HEK293T (cell line): ENCODE measurements around the gene FAM171A1.

ENCODE experiments used
- BHLHE40 ChIP-seq: fragments of 450-650 bp; IDR thresholded peaks from 2 replicates; pipeline ENCODE4 v1.6.1; 2016; ENCODE audit warnings: mild to moderate bottlenecking, moderate library complexity, borderline replicate concordance
- CTBP1 ChIP-seq: fragments of 450-650 bp; IDR thresholded peaks from 2 replicates; pipeline ENCODE4 v1.6.1; 2016; ENCODE audit warnings: borderline replicate concordance
- ELF4 ChIP-seq: fragments of 450-650 bp; IDR thresholded peaks from 2 replicates; pipeline ENCODE4 v1.6.1; 2017; ENCODE audit warnings: antibody characterized with exemption
- FOXA1 ChIP-seq: fragments of 450-650 bp; IDR thresholded peaks from 2 replicates; pipeline ENCODE4 v1.6.1; 2016; ENCODE audit warnings: mild to moderate bottlenecking
- FOXK2 ChIP-seq: fragments of 450-650 bp; IDR thresholded peaks from 2 replicates; pipeline ENCODE4 v1.6.1; 2016; ENCODE audit warnings: mild to moderate bottlenecking
- FOXM1 ChIP-seq: fragments of 450-650 bp; IDR thresholded peaks from 2 replicates; pipeline ENCODE4 v1.6.1; 2017; ENCODE audit warnings: mild to moderate bottlenecking, borderline replicate concordance
- L3MBTL2 ChIP-seq: fragments of 450-650 bp; conservative IDR thresholded peaks from 2 replicates; pipeline ENCODE4 v1.6.1; 2016; ENCODE audit warnings: mild to moderate bottlenecking
- LEF1 ChIP-seq: fragments of 450-650 bp; IDR thresholded peaks from 2 replicates; pipeline ENCODE4 v1.6.1; 2017; ENCODE audit warnings: mild to moderate bottlenecking, borderline replicate concordance
- NFRKB ChIP-seq: fragments of 450-650 bp; IDR thresholded peaks from 2 replicates; pipeline ENCODE4 v1.6.1; 2016; ENCODE audit warnings: mild to moderate bottlenecking, moderate library complexity
- SP1 ChIP-seq: fragments of 450-650 bp; IDR thresholded peaks from 2 replicates; pipeline ENCODE4 v1.6.1; 2017
- SUZ12 ChIP-seq: fragments of 450-650 bp; IDR thresholded peaks from 2 replicates; pipeline ENCODE4 v1.6.1; 2016; ENCODE audit warnings: mild to moderate bottlenecking
- TARDBP ChIP-seq: fragments of 450-650 bp; IDR thresholded peaks from 2 replicates; pipeline ENCODE4 v1.6.1; 2016
- ZNF384 ChIP-seq: fragments of 450-650 bp; IDR thresholded peaks from 2 replicates; pipeline ENCODE4 v1.6.1; 2016
- TF ChIP-seq, protein P1 (sequence below): fragments of 450-650 bp; IDR thresholded peaks from 2 replicates; pipeline ENCODE4 v1.6.1; 2016

DNA sequence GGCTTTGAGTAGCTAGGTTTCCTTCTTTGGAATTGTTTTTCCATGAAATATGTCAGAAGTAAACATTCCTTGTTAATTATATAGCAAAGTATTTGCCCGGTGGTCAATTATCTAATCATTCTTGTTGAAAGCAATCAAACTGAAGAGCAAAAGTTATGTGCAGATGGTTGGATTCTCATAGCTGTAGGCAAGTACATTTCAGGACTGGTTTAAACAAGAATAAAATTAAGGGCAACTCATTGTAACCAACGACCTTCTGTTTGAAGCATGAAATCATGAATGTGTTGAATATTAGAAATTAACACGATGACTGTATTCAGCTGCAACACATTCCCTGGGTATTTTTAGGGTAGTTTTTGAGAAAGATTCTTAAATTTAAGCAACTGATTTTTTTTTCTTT is 140.8 kb downstream of the FAM171A1 start:
- TF ChIP-seq TARDBP (no peak), FOXM1 (no peak), FOXA1 (no peak), L3MBTL2 (no peak), NFRKB (no peak), BHLHE40 (no peak), ELF4 (no peak), CTBP1 (no peak), LEF1 (no peak), ZNF384 (no peak), FOXK2 (no peak), SUZ12 (no peak), SP1 (no peak)
- TF ChIP-seq, protein P1, sequence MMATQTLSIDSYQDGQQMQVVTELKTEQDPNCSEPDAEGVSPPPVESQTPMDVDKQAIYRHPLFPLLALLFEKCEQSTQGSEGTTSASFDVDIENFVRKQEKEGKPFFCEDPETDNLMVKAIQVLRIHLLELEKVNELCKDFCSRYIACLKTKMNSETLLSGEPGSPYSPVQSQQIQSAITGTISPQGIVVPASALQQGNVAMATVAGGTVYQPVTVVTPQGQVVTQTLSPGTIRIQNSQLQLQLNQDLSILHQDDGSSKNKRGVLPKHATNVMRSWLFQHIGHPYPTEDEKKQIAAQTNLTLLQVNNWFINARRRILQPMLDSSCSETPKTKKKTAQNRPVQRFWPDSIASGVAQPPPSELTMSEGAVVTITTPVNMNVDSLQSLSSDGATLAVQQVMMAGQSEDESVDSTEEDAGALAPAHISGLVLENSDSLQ = no peak
